Neural cell (in vitro differentiated cells): ENCODE measurements around the gene MMS19.

ENCODE experiments used
- EZH2 ChIP-seq: fragments of 200-600, 300-800 bp; shearing (Covaris generic), sonication (generic); IDR thresholded peaks from 2 replicates; pipeline ENCODE4 v1.6.1; 2014; ENCODE audit warnings: antibody characterized with exemption, low read length, borderline replicate concordance, mild to moderate bottlenecking; ENCODE audit not compliant: insufficient read depth, poor library complexity, severe bottlenecking
- MXI1 ChIP-seq: fragments of 450-650 bp; conservative IDR thresholded peaks from 2 replicates; pipeline ENCODE4 v1.6.1; 2014; ENCODE audit warnings: antibody characterized with exemption, mild to moderate bottlenecking; ENCODE audit not compliant: poor library complexity, severe bottlenecking
- TF ChIP-seq, protein P1 (sequence below): fragments of 450-650 bp; IDR thresholded peaks from 2 replicates; pipeline ENCODE4 v1.5.1; 2014; ENCODE audit warnings: antibody characterized with exemption, mild to moderate bottlenecking, moderate library complexity; ENCODE audit not compliant: poor library complexity, severe bottlenecking

DNA sequence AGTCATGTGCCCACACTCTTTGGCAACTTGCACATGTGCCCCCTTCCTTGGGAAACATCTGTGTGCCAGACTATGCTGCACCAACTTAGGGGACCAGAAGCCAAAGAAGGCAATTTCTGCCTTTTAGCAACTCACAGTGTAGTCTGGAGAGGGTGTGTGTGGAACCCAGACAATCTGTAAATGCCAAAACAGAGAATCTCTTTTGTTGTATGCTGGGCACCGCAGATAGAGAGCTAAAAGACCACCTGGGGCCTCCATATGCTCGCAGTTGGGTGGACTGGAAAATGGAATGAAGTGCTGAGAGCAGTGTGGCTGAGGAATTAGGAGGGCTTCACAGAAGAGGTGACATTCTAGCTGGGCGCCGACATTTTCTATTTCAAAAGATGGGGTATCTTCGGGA, 26.9 kb upstream of the MMS19 start:
- TF ChIP-seq, protein P1, sequence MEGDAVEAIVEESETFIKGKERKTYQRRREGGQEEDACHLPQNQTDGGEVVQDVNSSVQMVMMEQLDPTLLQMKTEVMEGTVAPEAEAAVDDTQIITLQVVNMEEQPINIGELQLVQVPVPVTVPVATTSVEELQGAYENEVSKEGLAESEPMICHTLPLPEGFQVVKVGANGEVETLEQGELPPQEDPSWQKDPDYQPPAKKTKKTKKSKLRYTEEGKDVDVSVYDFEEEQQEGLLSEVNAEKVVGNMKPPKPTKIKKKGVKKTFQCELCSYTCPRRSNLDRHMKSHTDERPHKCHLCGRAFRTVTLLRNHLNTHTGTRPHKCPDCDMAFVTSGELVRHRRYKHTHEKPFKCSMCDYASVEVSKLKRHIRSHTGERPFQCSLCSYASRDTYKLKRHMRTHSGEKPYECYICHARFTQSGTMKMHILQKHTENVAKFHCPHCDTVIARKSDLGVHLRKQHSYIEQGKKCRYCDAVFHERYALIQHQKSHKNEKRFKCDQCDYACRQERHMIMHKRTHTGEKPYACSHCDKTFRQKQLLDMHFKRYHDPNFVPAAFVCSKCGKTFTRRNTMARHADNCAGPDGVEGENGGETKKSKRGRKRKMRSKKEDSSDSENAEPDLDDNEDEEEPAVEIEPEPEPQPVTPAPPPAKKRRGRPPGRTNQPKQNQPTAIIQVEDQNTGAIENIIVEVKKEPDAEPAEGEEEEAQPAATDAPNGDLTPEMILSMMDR: no peak
- TF ChIP-seq EZH2 (no peak), MXI1 (no peak)
